ENCODE data around the gene ATP5PD. TPM values are rescaled to one million over a fixed set of nuclear protein-coding genes. Genes with fewer than 3 reads are reported as not detected.

The ATP5PD gene
- total RNA-seq, 1 donor from 2014 or later = 155 TPM

DNA sequence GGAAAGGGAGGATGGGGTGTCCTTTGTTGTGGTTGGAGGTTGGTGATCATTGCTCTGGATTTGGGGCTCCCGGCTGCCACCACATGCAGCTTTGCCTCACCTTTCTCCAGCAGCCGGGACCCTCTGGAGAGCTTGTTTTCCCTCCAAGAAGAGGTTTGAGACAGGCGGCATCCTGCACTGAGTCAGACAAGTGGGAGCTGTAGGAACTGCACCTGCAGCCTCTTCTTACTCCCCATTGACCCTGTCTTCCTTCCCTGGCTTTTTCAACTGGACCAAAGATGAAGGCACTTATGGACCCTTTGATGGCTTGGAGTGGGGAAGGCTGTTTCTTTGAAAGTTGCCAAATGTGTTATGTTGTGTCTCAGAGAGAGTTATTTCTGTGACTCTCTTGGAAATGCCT, 16.9 kb upstream of the ATP5PD start:
- TF ChIP-seq, protein P1, sequence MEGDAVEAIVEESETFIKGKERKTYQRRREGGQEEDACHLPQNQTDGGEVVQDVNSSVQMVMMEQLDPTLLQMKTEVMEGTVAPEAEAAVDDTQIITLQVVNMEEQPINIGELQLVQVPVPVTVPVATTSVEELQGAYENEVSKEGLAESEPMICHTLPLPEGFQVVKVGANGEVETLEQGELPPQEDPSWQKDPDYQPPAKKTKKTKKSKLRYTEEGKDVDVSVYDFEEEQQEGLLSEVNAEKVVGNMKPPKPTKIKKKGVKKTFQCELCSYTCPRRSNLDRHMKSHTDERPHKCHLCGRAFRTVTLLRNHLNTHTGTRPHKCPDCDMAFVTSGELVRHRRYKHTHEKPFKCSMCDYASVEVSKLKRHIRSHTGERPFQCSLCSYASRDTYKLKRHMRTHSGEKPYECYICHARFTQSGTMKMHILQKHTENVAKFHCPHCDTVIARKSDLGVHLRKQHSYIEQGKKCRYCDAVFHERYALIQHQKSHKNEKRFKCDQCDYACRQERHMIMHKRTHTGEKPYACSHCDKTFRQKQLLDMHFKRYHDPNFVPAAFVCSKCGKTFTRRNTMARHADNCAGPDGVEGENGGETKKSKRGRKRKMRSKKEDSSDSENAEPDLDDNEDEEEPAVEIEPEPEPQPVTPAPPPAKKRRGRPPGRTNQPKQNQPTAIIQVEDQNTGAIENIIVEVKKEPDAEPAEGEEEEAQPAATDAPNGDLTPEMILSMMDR (IDR thresholded peaks at IDR 0.05) = no peak
- intact Hi-C loops (cut with DNase I) = loop anchor here (10.0 kb wide), 1 partner anchor 111 kb away; no protein-coding TSS in a partner anchor
- ATAC-seq = no peak
- no peak for DNase-seq
- H3K4me3 ChIP-seq = no peak overlapping the region
- H3K9me3 ChIP-seq = no peaks in the 10 kb centered on the region
- H3K4me1 ChIP-seq = peaks cover 11% of the 10 kb centered on the region
- peaks cover 38% of the 10 kb centered on the region for H3K36me3 ChIP-seq
- H3K27ac ChIP-seq = no peak overlapping the region
- no peaks in the 10 kb centered on the region for H3K27me3 ChIP-seq

DNA sequence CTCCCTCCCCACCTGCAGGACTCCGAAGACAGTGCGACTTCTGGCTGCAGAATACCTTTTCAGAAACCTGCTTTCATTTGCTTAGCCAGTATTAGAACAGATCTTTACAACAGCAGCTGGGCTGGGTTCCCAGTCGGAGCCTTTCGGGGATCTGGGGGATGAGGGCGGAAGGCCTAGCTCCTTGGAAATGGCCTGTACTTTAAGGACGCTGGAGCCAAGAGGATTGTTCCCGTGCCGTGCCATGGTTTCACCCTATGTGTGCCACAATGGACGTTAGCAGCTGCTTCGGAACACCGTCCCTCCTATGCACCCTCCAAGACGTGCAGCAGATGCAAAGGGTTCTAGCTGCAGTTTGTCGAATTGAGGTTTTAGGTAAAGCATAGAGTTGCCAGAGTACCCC, 16.4 kb upstream of the ATP5PD start:
- H3K36me3 ChIP-seq = peaks cover 38% of the 10 kb centered on the region
- DNase-seq = no peak
- intact Hi-C loops (cut with DNase I) = loop anchor here (10.0 kb wide), 1 partner anchor 112 kb away; no protein-coding TSS in a partner anchor

GRCh38 chr17:75061618-75062017, 14.8 kb upstream of the ATP5PD start:
- Histone ChIP-seq H3K9me3 (no peaks in the 10 kb centered on the region), H3K27me3 (no peaks in the 10 kb centered on the region), H3K4me3 (no peak overlapping the region), H3K4me1 (peaks cover 11% of the 10 kb centered on the region), H3K36me3 (peaks cover 38% of the 10 kb centered on the region), H3K27ac (no peak overlapping the region)
- TF ChIP-seq, protein P1 (IDR thresholded peaks at IDR 0.05) = no peak
- ATAC-seq (no peak), DNase-seq (no peak)
- intact Hi-C loops (cut with DNase I) = loop anchor here (10.0 kb wide), 1 partner anchor 113 kb away; no protein-coding TSS in a partner anchor

More for the DNA sequence above, 16.4 kb upstream of the ATP5PD start:
- H3K27me3 ChIP-seq = no peaks in the 10 kb centered on the region
- TF ChIP-seq, protein P1 (IDR thresholded peaks at IDR 0.05) = no peak
- no peak for ATAC-seq
- H3K9me3 ChIP-seq = no peaks in the 10 kb centered on the region
- H3K4me3 ChIP-seq = no peak overlapping the region
- no peak overlapping the region for H3K27ac ChIP-seq
- H3K4me1 ChIP-seq = peaks cover 11% of the 10 kb centered on the region

DNA sequence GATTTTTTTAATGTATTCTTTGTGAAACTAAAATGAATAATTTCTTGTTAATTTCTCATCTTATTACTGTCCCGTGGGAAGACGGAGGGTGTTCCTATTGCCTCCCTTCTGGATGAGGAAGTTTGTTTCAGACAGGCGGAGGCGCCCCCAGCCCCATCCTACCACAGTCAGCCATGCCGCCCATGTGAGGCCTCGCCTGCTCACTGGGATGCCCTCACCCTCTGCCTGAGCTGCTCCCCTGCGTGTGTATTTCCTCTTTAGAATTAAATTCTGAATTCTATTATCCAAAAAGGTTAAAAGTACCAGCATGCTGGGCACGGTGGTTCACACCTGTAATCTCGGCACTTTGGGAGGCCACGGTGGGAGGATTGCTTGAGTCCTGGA, 14.3 kb upstream of the ATP5PD start:
- H3K4me1 ChIP-seq = peaks cover 11% of the 10 kb centered on the region
- H3K4me3 ChIP-seq = no peak overlapping the region
- ATAC-seq = no peak
- TF ChIP-seq, protein P1 (IDR thresholded peaks at IDR 0.05) = no peak
- H3K9me3 ChIP-seq = no peaks in the 10 kb centered on the region
- no peak for DNase-seq
- intact Hi-C loops (cut with DNase I) = loop anchor here (10.0 kb wide), 1 partner anchor 114 kb away; no protein-coding TSS in a partner anchor
- no peak overlapping the region for H3K27ac ChIP-seq
- H3K36me3 ChIP-seq = peaks cover 44% of the 10 kb centered on the region
- no peaks in the 10 kb centered on the region for H3K27me3 ChIP-seq

DNA sequence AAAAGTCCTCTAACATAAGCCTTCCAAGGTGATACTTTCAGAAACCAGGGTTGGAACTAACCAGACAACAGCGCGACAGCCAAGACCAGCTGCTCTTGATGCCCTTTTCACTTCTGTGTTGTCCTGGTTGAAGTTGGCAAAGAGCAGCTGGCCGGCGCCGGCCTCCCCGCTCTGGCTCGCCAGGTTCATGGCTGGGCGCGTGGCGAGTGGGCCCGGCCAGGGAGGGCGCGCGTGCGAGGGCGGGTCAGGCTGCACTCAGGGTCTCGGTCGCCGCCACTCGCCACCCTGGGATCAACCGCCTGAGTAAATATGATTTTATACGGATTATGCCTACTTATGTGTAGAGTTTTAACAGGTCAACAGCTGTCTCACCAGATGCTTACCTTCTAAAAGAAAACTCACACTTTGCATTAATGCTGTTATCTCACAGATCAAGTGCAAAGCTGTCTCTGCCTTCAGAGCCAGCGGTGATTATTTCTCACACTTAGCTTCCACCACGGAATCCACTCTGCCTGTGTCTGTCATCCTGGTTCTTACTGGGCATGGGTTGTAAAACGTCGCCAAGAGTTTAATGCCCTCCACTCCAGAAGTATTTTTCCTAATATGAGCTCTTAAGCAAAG, 13.8 kb upstream of the ATP5PD start:
- intact Hi-C loops (cut with DNase I) = loop anchor here (10.0 kb wide), 1 partner anchor 114 kb away; no protein-coding TSS in a partner anchor
- H3K36me3 ChIP-seq = peaks cover 49% of the 10 kb centered on the region
- ATAC-seq = no peak
- no peak for DNase-seq
- no peaks in the 10 kb centered on the region for H3K27me3 ChIP-seq
- peak overlapping the region; percentile 53 for H3K27ac ChIP-seq
- H3K9me3 ChIP-seq = no peaks in the 10 kb centered on the region
- H3K4me1 ChIP-seq = peaks cover 11% of the 10 kb centered on the region
- TF ChIP-seq, protein P1 (IDR thresholded peaks at IDR 0.05) = no peak
- H3K4me3 ChIP-seq = no peak overlapping the region
